Mesothelial cell of epicardium (in vitro differentiated cells): ENCODE data around the gene KIF24. TPM values are rescaled to one million over a fixed set of nuclear protein-coding genes. Genes with fewer than 3 reads are reported as not detected.
"Not testable (repeated sequence)": the region's sequence is repeated elsewhere in the genome, so short reads cannot be mapped to it uniquely, and the experiment has no call there.

Source experiments
- DNase-seq, 2 experiments: peaks; one replicate each; pipeline ENCODE4 v3.0.0; 2021; ENCODE audit warnings: low spot score in 2 of 2; ENCODE audit not compliant: unreplicated experiment in 2 of 2
- H3K27ac Mint-ChIP-seq: 2 replicates; pipeline ENCODE4 v1.8.0; 2021; ENCODE audit warnings: mixed read lengths
- H3K27me3 Mint-ChIP-seq: 2 replicates; pipeline ENCODE4 v1.8.0; 2021; ENCODE audit warnings: low read depth, mixed read lengths
- H3K36me3 Mint-ChIP-seq: 2 replicates; pipeline ENCODE4 v1.8.0; 2021; ENCODE audit warnings: mixed read lengths
- H3K4me1 Mint-ChIP-seq: 2 replicates; pipeline ENCODE4 v1.8.0; 2021; ENCODE audit warnings: mixed read lengths
- H3K4me3 Mint-ChIP-seq: 2 replicates; pipeline ENCODE4 v1.8.0; 2021; ENCODE audit warnings: mild to moderate bottlenecking, moderate library complexity, mixed read lengths
- H3K9me3 Mint-ChIP-seq: 2 replicates; pipeline ENCODE4 v1.8.0; 2021; ENCODE audit warnings: mixed read lengths
- CTCF ChIP-seq: fragments of 200-600 bp; sonication (generic); IDR thresholded peaks from one replicate; pipeline ENCODE4 v1.5.0; 2021; ENCODE audit warnings: antibody characterized with exemption; ENCODE audit not compliant: unreplicated experiment
- total RNA-seq: library from RNA; stranded (reverse); gene quantifications from 3 replicates; pipeline ENCODE4 v1.2.1, GENCODE V29; 2021

KIF24 gene
- total RNA-seq, 1 donor from 2014 or later = 3.5 TPM

GRCh38 chr9:34370970-34371880 lies 42.2 kb upstream of the KIF24 start:
- no peak for DNase-seq
- no peak overlapping the region for H3K4me3 Mint-ChIP-seq
- no peak for TF ChIP-seq CTCF
- H3K4me1 Mint-ChIP-seq = peaks cover 13% of the 10 kb centered on the region
- peaks cover 8% of the 10 kb centered on the region for H3K27me3 Mint-ChIP-seq
- peaks cover 18% of the 10 kb centered on the region for H3K9me3 Mint-ChIP-seq
- no peak overlapping the region for H3K27ac Mint-ChIP-seq
- peaks cover 38% of the 10 kb centered on the region for H3K36me3 Mint-ChIP-seq

GRCh38 chr9:34370335-34370969 lies 41.4 kb upstream of the KIF24 start:
- H3K9me3 Mint-ChIP-seq = peaks cover 18% of the 10 kb centered on the region
- no peak overlapping the region for H3K4me3 Mint-ChIP-seq
- H3K27ac Mint-ChIP-seq = no peak overlapping the region

GRCh38 chr9:34369636-34370035 lies 40.6 kb upstream of the KIF24 start:
- H3K9me3 Mint-ChIP-seq = peaks cover 18% of the 10 kb centered on the region
- H3K36me3 Mint-ChIP-seq = peaks cover 38% of the 10 kb centered on the region
- no peak for DNase-seq
- H3K4me3 Mint-ChIP-seq = no peak overlapping the region
- no peak for TF ChIP-seq CTCF
- no peaks in the 10 kb centered on the region for H3K27me3 Mint-ChIP-seq
- no peaks in the 10 kb centered on the region for H3K4me1 Mint-ChIP-seq
- H3K27ac Mint-ChIP-seq = no peak overlapping the region

More at GRCh38 chr9:34370335-34370969, 41.4 kb upstream of the KIF24 start:
- peaks cover 38% of the 10 kb centered on the region for H3K36me3 Mint-ChIP-seq
- no peak for TF ChIP-seq CTCF
- no peak for DNase-seq
- peaks cover 2% of the 10 kb centered on the region for H3K27me3 Mint-ChIP-seq
- peaks cover 5% of the 10 kb centered on the region for H3K4me1 Mint-ChIP-seq

- H3K36me3 Mint-ChIP-seq = peaks cover 38% of the 10 kb centered on the region
- not testable (repeated sequence) for H3K27ac Mint-ChIP-seq, H3K4me1 Mint-ChIP-seq, DNase-seq, H3K4me3 Mint-ChIP-seq, H3K27me3 Mint-ChIP-seq
- H3K9me3 Mint-ChIP-seq = peaks cover 18% of the 10 kb centered on the region
These were observed 39.7 kb upstream of the KIF24 start for GRCh38 chr9:34368796-34369195.

- Mint-ChIP-seq H3K36me3 (peaks cover 38% of the 10 kb centered on the region), H3K9me3 (peaks cover 18% of the 10 kb centered on the region)
- DNase-seq = not testable (repeated sequence)
These were observed 38.8 kb upstream of the KIF24 start for GRCh38 chr9:34367751-34368410.

GRCh38 chr9:34366365-34366764 lies 37.3 kb upstream of the KIF24 start:
- peaks cover 34% of the 10 kb centered on the region for H3K36me3 Mint-ChIP-seq
- no peak for DNase-seq
- TF ChIP-seq CTCF = no peak

More at GRCh38 chr9:34367751-34368410, 38.8 kb upstream of the KIF24 start:
- peaks cover 13% of the 10 kb centered on the region for H3K4me1 Mint-ChIP-seq
- H3K27ac Mint-ChIP-seq, H3K4me3 Mint-ChIP-seq, H3K27me3 Mint-ChIP-seq: not testable (repeated sequence)

More at GRCh38 chr9:34366365-34366764, 37.3 kb upstream of the KIF24 start:
- H3K9me3 Mint-ChIP-seq = peaks cover 18% of the 10 kb centered on the region
- peaks cover 13% of the 10 kb centered on the region for H3K4me1 Mint-ChIP-seq
- no peak overlapping the region for H3K4me3 Mint-ChIP-seq
- H3K27ac Mint-ChIP-seq = no peak overlapping the region
- H3K27me3 Mint-ChIP-seq = no peaks in the 10 kb centered on the region
